Brain microvascular endothelial cell (primary cell): ENCODE data around the gene SLC29A1.

Experiments used
- DNase-seq: peaks from one replicate; pipeline ENCODE4 v3.0.0-alpha.2; 2020
- H3K27ac ChIP-seq: fragments of 250-450 bp; sonication (Bioruptor Pico); 2 replicates; pipeline ENCODE4 v1.5.1; 2020; ENCODE audit warnings: mild to moderate bottlenecking, moderate library complexity
- H3K27me3 ChIP-seq: fragments of 250-450 bp; sonication (Bioruptor Pico); replicated peaks from 2 replicates; pipeline ENCODE4 v1.5.1; 2020; ENCODE audit warnings: mild to moderate bottlenecking
- H3K36me3 ChIP-seq: fragments of 250-450 bp; sonication (Bioruptor Pico); replicated peaks from 2 replicates; pipeline ENCODE4 v1.5.1; 2020; ENCODE audit warnings: mild to moderate bottlenecking
- H3K4me3 ChIP-seq: 2 replicates; pipeline ENCODE4 v1.5.1; 2011; ENCODE audit warnings: low read depth, mild to moderate bottlenecking, control low read depth, low read length, moderate library complexity
- in situ Hi-C: cut with HindIII; loops from 2 replicates; pipeline ENCODE4 v1.10.0; 2017; ENCODE audit warnings: low sequenced_read_pairs, low pct_ligation_motif_present
- TF ChIP-seq, protein P1 (sequence below): IDR thresholded peaks from 2 replicates; pipeline ENCODE4 v1.5.1; 2011; ENCODE audit warnings: low read depth, mild to moderate bottlenecking, moderate library complexity, low read length, control low read depth, inconsistent platforms; ENCODE audit errors: missing control alignments

Gene SLC29A1

DNA sequence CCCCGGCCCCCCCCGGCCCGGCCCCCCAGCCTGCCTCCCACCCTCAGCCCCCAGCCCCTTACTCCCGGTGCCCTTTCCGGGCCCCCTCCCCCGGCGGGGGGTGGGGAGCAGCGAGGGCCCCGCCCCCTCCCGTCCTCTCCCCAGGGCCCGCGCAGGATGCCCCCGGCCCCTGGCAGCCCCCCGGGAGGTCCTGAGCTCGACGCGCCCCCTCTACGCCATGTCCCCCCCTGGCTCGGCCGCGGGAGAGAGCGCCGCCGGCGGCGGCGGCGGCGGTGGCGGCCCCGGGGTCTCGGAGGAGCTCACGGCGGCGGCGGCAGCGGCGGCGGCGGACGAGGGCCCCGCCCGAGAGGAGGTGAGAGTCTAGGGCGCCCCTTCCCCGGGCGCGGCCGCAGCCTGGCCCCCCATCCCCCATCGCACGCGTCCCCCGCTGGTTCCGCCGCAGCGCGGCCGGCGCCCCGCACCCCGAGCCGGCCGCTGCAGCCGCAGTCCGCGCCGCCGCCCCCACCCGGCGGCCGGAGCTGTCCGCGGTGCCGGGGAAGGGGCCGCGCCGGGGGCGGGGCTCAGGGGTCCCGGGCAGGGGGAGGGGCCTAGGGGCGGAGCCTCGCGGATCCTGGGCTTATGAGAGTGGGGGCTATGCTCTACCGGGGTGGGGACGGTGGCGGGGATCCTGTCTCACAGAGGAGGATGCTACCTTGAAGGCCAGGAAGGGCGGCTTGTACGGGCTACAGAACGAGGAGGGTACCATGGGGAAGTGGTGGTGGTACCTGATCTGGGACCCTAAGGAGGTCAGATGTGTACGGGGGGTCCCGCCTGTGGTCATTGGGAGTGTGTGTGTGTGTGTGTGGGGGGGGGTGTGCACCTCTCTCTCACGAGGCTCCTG lies 47.4 kb downstream of the SLC29A1 start:
- TF ChIP-seq, protein P1, sequence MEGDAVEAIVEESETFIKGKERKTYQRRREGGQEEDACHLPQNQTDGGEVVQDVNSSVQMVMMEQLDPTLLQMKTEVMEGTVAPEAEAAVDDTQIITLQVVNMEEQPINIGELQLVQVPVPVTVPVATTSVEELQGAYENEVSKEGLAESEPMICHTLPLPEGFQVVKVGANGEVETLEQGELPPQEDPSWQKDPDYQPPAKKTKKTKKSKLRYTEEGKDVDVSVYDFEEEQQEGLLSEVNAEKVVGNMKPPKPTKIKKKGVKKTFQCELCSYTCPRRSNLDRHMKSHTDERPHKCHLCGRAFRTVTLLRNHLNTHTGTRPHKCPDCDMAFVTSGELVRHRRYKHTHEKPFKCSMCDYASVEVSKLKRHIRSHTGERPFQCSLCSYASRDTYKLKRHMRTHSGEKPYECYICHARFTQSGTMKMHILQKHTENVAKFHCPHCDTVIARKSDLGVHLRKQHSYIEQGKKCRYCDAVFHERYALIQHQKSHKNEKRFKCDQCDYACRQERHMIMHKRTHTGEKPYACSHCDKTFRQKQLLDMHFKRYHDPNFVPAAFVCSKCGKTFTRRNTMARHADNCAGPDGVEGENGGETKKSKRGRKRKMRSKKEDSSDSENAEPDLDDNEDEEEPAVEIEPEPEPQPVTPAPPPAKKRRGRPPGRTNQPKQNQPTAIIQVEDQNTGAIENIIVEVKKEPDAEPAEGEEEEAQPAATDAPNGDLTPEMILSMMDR = no peak
- no peak for DNase-seq
- H3K36me3 ChIP-seq = no peaks in the 10 kb centered on the region
- H3K27ac ChIP-seq = no peak overlapping the region
- in situ Hi-C loops = no loop called here
- peaks cover 42% of the 10 kb centered on the region for H3K27me3 ChIP-seq
- H3K4me3 ChIP-seq = no peak overlapping the region

- Histone ChIP-seq H3K4me3 (no peak overlapping the region), H3K36me3 (no peaks in the 10 kb centered on the region), H3K27ac (no peak overlapping the region), H3K27me3 (peaks cover 48% of the 10 kb centered on the region)
- TF ChIP-seq, protein P1 = no peak
- no peak for DNase-seq
- in situ Hi-C loops = no loop called here
These were observed 48.0 kb downstream of the SLC29A1 start for GRCh38 chr6:44271406-44271723.

DNA sequence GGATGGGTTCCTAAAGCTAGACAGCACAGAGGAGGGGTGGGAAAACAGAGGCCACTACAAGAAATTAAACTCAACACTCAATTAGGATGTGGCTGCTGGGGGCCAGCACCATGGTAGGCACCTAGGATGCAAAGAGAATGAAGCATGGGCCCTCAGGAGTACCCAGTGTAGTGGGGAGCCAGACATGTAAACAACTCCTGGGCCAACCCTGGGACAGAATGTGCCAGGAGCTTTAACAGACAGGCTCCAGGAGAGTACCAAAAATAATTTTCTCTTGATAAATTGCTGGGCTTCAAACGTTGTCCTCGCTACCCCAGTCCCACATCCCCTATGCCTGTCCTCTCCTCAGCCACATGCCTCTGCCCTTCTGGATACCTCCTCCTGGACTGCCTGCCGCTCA lies 48.5 kb downstream of the SLC29A1 start:
- no peak for DNase-seq
- TF ChIP-seq, protein P1 = no peak
- Histone ChIP-seq H3K27me3 (peaks cover 51% of the 10 kb centered on the region), H3K27ac (no peak overlapping the region), H3K4me3 (no peak overlapping the region), H3K36me3 (no peaks in the 10 kb centered on the region)
- in situ Hi-C loops = no loop called here

DNA sequence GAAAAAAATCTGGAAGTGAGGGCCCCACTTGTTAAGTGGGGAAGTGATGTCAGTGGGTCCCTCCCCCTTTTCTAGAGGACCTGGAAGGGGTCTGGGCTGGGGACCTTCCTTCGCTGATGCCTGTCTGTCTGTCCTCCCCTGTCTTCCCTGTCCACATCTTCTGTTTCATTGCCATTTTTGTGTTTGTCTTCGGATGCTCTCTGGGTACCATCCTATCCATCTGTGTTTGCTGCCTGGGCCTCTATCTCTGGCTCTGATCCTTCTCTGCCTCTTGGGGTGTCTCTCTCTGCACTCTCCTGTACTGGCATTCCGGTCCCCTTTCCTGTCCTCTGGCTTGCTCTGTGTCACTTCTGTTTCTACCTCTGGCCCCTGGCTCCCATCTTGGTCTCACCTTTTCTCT lies 49.1 kb downstream of the SLC29A1 start:
- in situ Hi-C loops = no loop called here
- TF ChIP-seq, protein P1 = no peak
- H3K27me3 ChIP-seq = peaks cover 54% of the 10 kb centered on the region

DNA sequence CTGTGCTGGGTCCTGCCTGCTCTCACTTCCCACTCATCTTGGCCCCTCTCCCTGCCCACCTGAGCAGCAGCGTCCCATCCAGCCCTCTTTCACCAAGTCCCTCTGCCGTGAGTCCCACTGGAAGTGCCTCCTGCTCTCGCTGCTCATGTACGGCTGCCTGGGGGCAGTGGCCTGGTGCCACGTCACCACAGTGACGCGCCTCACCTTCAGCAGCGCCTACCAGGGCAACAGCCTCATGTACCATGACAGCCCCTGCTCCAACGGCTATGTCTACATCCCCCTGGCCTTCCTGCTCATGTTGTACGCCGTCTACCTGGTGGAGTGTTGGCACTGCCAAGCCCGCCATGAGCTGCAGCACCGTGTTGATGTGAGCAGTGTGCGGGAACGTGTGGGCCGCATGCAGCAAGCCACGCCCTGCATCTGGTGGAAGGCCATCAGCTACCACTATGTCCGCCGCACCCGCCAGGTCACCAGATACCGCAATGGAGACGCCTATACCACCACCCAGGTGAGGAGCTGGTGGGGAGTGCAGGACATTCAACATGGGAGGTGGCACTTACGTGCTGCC lies 49.7 kb downstream of the SLC29A1 start:
- TF ChIP-seq, protein P1 = no peak
- Histone ChIP-seq H3K27ac (no peak overlapping the region), H3K4me3 (no peak overlapping the region), H3K27me3 (peaks cover 54% of the 10 kb centered on the region), H3K36me3 (no peaks in the 10 kb centered on the region)
- in situ Hi-C loops = no loop called here
- DNase-seq = no peak

More for the DNA sequence above, 49.1 kb downstream of the SLC29A1 start:
- no peak overlapping the region for H3K27ac ChIP-seq
- no peak for DNase-seq
- H3K36me3 ChIP-seq = no peaks in the 10 kb centered on the region
- H3K4me3 ChIP-seq = no peak overlapping the region
